GM23338 (cell line): ENCODE results near the gene CRIP3. TPM values are rescaled to one million over a fixed set of nuclear protein-coding genes. Genes with fewer than 3 reads are reported as not detected.

Experiments
- ATAC-seq: fragments of 200-7000 bp; cut with Tn5 transposase; 3 replicates; pipeline ENCODE4 v1.9.1; 2020
- DNase-seq: peaks from one replicate; pipeline ENCODE4 v3.0.0-alpha.2; 2015; ENCODE audit warnings: low spot score
- H2AFZ ChIP-seq: fragments of 200-600 bp; sonication (generic); 2 replicates; pipeline ENCODE4 v1.8.0; 2016; ENCODE audit warnings: antibody characterized with exemption, mild to moderate bottlenecking, moderate library complexity
- H3F3A ChIP-seq: fragments of 200-600 bp; sonication (generic); replicated peaks from 2 replicates; pipeline ENCODE4 v1.8.0; 2017; ENCODE audit warnings: antibody characterized with exemption, mixed run types, low read depth
- H3K27ac ChIP-seq: fragments of 200-600 bp; sonication (generic); 2 replicates; pipeline ENCODE4 v1.6.1; 2016; ENCODE audit warnings: low read depth
- H3K27me3 ChIP-seq: fragments of 200-600 bp; sonication (generic); 2 replicates; pipeline ENCODE4 v1.8.0; 2016; ENCODE audit warnings: mild to moderate bottlenecking, mixed run types, moderate library complexity; ENCODE audit not compliant: insufficient read depth
- H3K36me3 ChIP-seq: fragments of 200-600 bp; sonication (generic); 2 replicates; pipeline ENCODE4 v1.8.0; 2016; ENCODE audit warnings: mild to moderate bottlenecking; ENCODE audit not compliant: insufficient read depth
- H3K4me1 ChIP-seq: fragments of 200-600 bp; sonication (generic); 2 replicates; pipeline ENCODE4 v1.8.0; 2016; ENCODE audit warnings: mild to moderate bottlenecking, moderate library complexity; ENCODE audit not compliant: insufficient read depth
- H3K4me2 ChIP-seq: fragments of 200-600 bp; sonication (generic); 2 replicates; pipeline ENCODE4 v1.7.1; 2017; ENCODE audit warnings: mixed run types
- H3K4me3 ChIP-seq: fragments of 200-600 bp; sonication (generic); 2 replicates; pipeline ENCODE4 v1.6.1; 2016; ENCODE audit warnings: mixed run types
- H3K79me2 ChIP-seq: fragments of 200-600 bp; sonication (generic); replicated peaks from 2 replicates; pipeline ENCODE4 v1.8.0; 2017; ENCODE audit warnings: mild to moderate bottlenecking; ENCODE audit not compliant: insufficient read depth
- H3K9me2 ChIP-seq: fragments of 200-600 bp; sonication (generic); 2 replicates; pipeline ENCODE4 v1.8.0; 2017; ENCODE audit not compliant: insufficient read depth
- H4K20me1 ChIP-seq: fragments of 200-600 bp; sonication (generic); replicated peaks from 2 replicates; pipeline ENCODE4 v1.8.0; 2017; ENCODE audit warnings: mild to moderate bottlenecking; ENCODE audit not compliant: insufficient read depth
- H3K27ac Mint-ChIP-seq: 2 replicates; pipeline ENCODE4 v1.8.0; 2020; ENCODE audit warnings: inconsistent platforms, mild to moderate bottlenecking, moderate library complexity, mixed read lengths
- H3K27me3 Mint-ChIP-seq: 3 replicates; pipeline ENCODE4 v1.8.0; 2022; ENCODE audit warnings: low read depth, mild to moderate bottlenecking, moderate library complexity, mixed read lengths, inconsistent platforms; ENCODE audit not compliant: insufficient read depth, poor library complexity
- H3K36me3 Mint-ChIP-seq: 3 replicates; pipeline ENCODE4 v1.8.0; 2021; ENCODE audit warnings: low read depth, mild to moderate bottlenecking, inconsistent platforms, moderate library complexity, mixed read lengths
- H3K4me1 Mint-ChIP-seq: 3 replicates; pipeline ENCODE4 v1.8.0; 2020; ENCODE audit warnings: mild to moderate bottlenecking, inconsistent platforms, mixed read lengths
- H3K4me3 Mint-ChIP-seq: 3 replicates; pipeline ENCODE4 v1.8.0; 2021; ENCODE audit warnings: moderate library complexity, mild to moderate bottlenecking, inconsistent platforms, mixed read lengths
- H3K9me3 Mint-ChIP-seq: 3 replicates; pipeline ENCODE4 v1.8.0; 2020; ENCODE audit warnings: moderate library complexity, mild to moderate bottlenecking, inconsistent platforms, mixed read lengths
- CREB1 ChIP-seq: fragments of 250-450 bp; sonication (Bioruptor Pico); IDR thresholded peaks from 2 replicates; pipeline ENCODE4 v1.5.0; 2020; ENCODE audit warnings: low read depth, mild to moderate bottlenecking, moderate library complexity
- EZH2 ChIP-seq: fragments of 200-600 bp; sonication (generic); IDR thresholded peaks from one replicate; pipeline ENCODE4 v1.8.0; 2017; ENCODE audit warnings: antibody characterized with exemption, mild to moderate bottlenecking, low read depth; ENCODE audit not compliant: unreplicated experiment
- EZH2phosphoT487 ChIP-seq: fragments of 200-600 bp; sonication (generic); IDR thresholded peaks from one replicate; pipeline ENCODE4 v1.8.1; 2018; ENCODE audit warnings: antibody characterized with exemption; ENCODE audit not compliant: unreplicated experiment
- JUNB ChIP-seq: IDR thresholded peaks from one replicate; pipeline ENCODE4 v1.6.1; 2016; ENCODE audit warnings: antibody characterized with exemption; ENCODE audit not compliant: unreplicated experiment
- NANOG ChIP-seq: IDR thresholded peaks from 2 replicates; pipeline ENCODE4 v1.6.1; 2016; ENCODE audit warnings: antibody characterized with exemption, borderline replicate concordance
- POLR2AphosphoS5 ChIP-seq: IDR thresholded peaks from 2 replicates; pipeline ENCODE4 v1.6.1; 2016; ENCODE audit warnings: antibody characterized with exemption, low read depth
- STAT1 ChIP-seq: IDR thresholded peaks from one replicate; pipeline ENCODE4 v1.6.1; 2016; ENCODE audit warnings: antibody characterized with exemption; ENCODE audit not compliant: unreplicated experiment
- ZNF114 ChIP-seq: fragments of 250-450 bp; sonication (Bioruptor Pico); IDR thresholded peaks from 2 replicates; pipeline ENCODE4 v1.5.0; 2020; ENCODE audit warnings: mild to moderate bottlenecking, moderate library complexity
- ZNF331 ChIP-seq: fragments of 250-450 bp; sonication (Bioruptor Pico); IDR thresholded peaks from 2 replicates; pipeline ENCODE4 v1.5.0; 2020; ENCODE audit warnings: low read depth, mild to moderate bottlenecking, moderate library complexity
- polyA plus RNA-seq: library from polyadenylated mRNA; unstranded; fragments of >200 nt; fragmentation: Nextera tagmentation; extraction: Ambion mirVana; gene quantifications from 2 replicates; pipeline ENCODE4 v1.2.1, GENCODE V29; 2016
- total RNA-seq: library from RNA; depleted of rRNA; stranded (reverse); fragments of >200 nt; shearing (Covaris generic); gene quantifications from 2 replicates; pipeline ENCODE4 v1.2.3, GENCODE V29; 2014
- TF ChIP-seq, protein P1 (sequence below): IDR thresholded peaks from one replicate; pipeline ENCODE4 v1.6.1; 2018; ENCODE audit warnings: antibody characterized with exemption; ENCODE audit not compliant: unreplicated experiment
- TF ChIP-seq, protein P2 (sequence below): fragments of 250-450 bp; sonication (Bioruptor Pico); IDR thresholded peaks from 2 replicates; pipeline ENCODE4 v1.5.0; 2020; ENCODE audit warnings: mild to moderate bottlenecking, moderate library complexity
- TF ChIP-seq, protein P3 (sequence below), 2 experiments: fragments of 200-600 bp in 1 of 2; sonication (generic) in 1 of 2; conservative IDR thresholded peaks; 2 replicates each; pipeline versions ENCODE4 v1.5.1 to v1.6.1; 2016 to 2017; ENCODE audit warnings: antibody characterized with exemption in 2 of 2, low read depth in 2 of 2, mild to moderate bottlenecking in 2 of 2, moderate library complexity in 1 of 2
- TF ChIP-seq, protein P4 (sequence below): IDR thresholded peaks from 2 replicates; pipeline ENCODE4 v1.6.1; 2016; ENCODE audit warnings: antibody characterized with exemption

CRIP3 gene
- total and polyA plus RNA-seq, 2 experiments from 2014 or later: 22.0 to 36.0 TPM

DNA sequence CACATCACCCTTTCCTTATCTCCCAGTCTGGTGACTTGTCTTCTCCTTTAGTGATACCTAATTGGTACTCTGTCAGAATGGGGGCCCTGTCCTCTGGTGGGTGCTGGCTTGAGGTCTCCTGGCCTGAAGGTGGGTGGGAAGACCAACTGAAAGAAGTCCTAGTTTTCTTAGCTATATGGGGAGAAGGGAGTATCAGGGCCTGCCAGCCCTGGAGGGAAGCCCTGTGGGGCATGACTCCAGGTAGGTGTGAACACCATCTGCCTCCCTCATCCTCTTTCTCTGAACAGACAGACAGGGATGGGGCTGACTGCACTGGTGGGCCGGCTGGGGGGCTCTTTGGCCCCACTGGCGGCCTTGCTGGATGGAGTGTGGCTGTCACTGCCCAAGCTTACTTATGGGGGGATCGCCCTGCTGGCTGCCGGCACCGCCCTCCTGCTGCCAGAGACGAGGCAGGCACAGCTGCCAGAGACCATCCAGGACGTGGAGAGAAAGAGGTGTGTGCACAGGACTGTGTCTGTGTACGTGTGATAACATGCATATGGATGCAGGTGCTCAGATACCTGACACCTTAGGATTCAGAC is 4.8 kb downstream of the CRIP3 start:
- no peak for DNase-seq

More for the DNA sequence above, 4.8 kb downstream of the CRIP3 start:
- Mint-ChIP-seq H3K27ac (no peak overlapping the region), H3K4me1 (peaks cover 21% of the 10 kb centered on the region), H3K9me3 (no peaks in the 10 kb centered on the region), H3K4me3 (no peak overlapping the region), H3K27me3 (peaks cover 6% of the 10 kb centered on the region), H3K36me3 (peaks cover 11% of the 10 kb centered on the region; the same call in 1 of the 3 replicates)
- Histone ChIP-seq H3K79me2 (no peaks in the 10 kb centered on the region), H3K9me2 (no peaks in the 10 kb centered on the region), H3K27ac (no peak overlapping the region), H2AFZ (no peak overlapping the region), H3K4me3 (no peak overlapping the region), H3K4me2 (no peak overlapping the region), H3K4me1 (peaks cover 16% of the 10 kb centered on the region; the same call in 1 of the 2 replicates), H3K36me3 (no peaks in the 10 kb centered on the region), H3F3A (no peaks in the 10 kb centered on the region), H3K27me3 (no peaks in the 10 kb centered on the region), H4K20me1 (no peaks in the 10 kb centered on the region)
- TF ChIP-seq, protein P1, sequence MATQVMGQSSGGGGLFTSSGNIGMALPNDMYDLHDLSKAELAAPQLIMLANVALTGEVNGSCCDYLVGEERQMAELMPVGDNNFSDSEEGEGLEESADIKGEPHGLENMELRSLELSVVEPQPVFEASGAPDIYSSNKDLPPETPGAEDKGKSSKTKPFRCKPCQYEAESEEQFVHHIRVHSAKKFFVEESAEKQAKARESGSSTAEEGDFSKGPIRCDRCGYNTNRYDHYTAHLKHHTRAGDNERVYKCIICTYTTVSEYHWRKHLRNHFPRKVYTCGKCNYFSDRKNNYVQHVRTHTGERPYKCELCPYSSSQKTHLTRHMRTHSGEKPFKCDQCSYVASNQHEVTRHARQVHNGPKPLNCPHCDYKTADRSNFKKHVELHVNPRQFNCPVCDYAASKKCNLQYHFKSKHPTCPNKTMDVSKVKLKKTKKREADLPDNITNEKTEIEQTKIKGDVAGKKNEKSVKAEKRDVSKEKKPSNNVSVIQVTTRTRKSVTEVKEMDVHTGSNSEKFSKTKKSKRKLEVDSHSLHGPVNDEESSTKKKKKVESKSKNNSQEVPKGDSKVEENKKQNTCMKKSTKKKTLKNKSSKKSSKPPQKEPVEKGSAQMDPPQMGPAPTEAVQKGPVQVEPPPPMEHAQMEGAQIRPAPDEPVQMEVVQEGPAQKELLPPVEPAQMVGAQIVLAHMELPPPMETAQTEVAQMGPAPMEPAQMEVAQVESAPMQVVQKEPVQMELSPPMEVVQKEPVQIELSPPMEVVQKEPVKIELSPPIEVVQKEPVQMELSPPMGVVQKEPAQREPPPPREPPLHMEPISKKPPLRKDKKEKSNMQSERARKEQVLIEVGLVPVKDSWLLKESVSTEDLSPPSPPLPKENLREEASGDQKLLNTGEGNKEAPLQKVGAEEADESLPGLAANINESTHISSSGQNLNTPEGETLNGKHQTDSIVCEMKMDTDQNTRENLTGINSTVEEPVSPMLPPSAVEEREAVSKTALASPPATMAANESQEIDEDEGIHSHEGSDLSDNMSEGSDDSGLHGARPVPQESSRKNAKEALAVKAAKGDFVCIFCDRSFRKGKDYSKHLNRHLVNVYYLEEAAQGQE: no peak
- TF ChIP-seq, protein P2, sequence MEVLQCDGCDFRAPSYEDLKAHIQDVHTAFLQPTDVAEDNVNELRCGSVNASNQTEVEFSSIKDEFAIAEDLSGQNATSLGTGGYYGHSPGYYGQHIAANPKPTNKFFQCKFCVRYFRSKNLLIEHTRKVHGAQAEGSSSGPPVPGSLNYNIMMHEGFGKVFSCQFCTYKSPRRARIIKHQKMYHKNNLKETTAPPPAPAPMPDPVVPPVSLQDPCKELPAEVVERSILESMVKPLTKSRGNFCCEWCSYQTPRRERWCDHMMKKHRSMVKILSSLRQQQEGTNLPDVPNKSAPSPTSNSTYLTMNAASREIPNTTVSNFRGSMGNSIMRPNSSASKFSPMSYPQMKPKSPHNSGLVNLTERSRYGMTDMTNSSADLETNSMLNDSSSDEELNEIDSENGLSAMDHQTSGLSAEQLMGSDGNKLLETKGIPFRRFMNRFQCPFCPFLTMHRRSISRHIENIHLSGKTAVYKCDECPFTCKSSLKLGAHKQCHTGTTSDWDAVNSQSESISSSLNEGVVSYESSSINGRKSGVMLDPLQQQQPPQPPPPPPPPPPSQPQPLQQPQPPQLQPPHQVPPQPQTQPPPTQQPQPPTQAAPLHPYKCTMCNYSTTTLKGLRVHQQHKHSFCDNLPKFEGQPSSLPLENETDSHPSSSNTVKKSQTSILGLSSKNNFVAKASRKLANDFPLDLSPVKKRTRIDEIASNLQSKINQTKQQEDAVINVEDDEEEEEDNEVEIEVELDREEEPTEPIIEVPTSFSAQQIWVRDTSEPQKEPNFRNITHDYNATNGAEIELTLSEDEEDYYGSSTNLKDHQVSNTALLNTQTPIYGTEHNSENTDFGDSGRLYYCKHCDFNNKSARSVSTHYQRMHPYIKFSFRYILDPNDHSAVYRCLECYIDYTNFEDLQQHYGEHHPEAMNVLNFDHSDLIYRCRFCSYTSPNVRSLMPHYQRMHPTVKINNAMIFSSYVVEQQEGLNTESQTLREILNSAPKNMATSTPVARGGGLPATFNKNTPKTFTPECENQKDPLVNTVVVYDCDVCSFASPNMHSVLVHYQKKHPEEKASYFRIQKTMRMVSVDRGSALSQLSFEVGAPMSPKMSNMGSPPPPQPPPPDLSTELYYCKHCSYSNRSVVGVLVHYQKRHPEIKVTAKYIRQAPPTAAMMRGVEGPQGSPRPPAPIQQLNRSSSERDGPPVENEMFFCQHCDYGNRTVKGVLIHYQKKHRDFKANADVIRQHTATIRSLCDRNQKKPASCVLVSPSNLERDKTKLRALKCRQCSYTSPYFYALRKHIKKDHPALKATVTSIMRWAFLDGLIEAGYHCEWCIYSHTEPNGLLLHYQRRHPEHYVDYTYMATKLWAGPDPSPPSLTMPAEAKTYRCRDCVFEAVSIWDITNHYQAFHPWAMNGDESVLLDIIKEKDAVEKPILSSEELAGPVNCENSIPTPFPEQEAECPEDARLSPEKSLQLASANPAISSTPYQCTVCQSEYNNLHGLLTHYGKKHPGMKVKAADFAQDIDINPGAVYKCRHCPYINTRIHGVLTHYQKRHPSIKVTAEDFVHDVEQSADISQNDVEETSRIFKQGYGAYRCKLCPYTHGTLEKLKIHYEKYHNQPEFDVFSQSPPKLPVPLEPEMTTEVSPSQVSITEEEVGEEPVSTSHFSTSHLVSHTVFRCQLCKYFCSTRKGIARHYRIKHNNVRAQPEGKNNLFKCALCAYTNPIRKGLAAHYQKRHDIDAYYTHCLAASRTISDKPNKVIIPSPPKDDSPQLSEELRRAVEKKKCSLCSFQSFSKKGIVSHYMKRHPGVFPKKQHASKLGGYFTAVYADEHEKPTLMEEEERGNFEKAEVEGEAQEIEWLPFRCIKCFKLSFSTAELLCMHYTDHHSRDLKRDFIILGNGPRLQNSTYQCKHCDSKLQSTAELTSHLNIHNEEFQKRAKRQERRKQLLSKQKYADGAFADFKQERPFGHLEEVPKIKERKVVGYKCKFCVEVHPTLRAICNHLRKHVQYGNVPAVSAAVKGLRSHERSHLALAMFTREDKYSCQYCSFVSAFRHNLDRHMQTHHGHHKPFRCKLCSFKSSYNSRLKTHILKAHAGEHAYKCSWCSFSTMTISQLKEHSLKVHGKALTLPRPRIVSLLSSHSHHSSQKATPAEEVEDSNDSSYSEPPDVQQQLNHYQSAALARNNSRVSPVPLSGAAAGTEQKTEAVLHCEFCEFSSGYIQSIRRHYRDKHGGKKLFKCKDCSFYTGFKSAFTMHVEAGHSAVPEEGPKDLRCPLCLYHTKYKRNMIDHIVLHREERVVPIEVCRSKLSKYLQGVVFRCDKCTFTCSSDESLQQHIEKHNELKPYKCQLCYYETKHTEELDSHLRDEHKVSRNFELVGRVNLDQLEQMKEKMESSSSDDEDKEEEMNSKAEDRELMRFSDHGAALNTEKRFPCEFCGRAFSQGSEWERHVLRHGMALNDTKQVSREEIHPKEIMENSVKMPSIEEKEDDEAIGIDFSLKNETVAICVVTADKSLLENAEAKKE: no peak
- TF ChIP-seq, protein P3, sequence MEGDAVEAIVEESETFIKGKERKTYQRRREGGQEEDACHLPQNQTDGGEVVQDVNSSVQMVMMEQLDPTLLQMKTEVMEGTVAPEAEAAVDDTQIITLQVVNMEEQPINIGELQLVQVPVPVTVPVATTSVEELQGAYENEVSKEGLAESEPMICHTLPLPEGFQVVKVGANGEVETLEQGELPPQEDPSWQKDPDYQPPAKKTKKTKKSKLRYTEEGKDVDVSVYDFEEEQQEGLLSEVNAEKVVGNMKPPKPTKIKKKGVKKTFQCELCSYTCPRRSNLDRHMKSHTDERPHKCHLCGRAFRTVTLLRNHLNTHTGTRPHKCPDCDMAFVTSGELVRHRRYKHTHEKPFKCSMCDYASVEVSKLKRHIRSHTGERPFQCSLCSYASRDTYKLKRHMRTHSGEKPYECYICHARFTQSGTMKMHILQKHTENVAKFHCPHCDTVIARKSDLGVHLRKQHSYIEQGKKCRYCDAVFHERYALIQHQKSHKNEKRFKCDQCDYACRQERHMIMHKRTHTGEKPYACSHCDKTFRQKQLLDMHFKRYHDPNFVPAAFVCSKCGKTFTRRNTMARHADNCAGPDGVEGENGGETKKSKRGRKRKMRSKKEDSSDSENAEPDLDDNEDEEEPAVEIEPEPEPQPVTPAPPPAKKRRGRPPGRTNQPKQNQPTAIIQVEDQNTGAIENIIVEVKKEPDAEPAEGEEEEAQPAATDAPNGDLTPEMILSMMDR (conservative IDR thresholded peaks at IDR 0.05; ENCODE audit: low read depth in 2 of 2): no peak
- TF ChIP-seq EZH2 (no peak), ZNF114 (CRISPR knock-in tag) (no peak), NANOG (no peak), POLR2AphosphoS5 (no peak), ZNF331 (no peak), EZH2phosphoT487 (no peak), STAT1 (no peak), CREB1 (CRISPR knock-in tag) (no peak), JUNB (no peak)
- TF ChIP-seq, protein P4, sequence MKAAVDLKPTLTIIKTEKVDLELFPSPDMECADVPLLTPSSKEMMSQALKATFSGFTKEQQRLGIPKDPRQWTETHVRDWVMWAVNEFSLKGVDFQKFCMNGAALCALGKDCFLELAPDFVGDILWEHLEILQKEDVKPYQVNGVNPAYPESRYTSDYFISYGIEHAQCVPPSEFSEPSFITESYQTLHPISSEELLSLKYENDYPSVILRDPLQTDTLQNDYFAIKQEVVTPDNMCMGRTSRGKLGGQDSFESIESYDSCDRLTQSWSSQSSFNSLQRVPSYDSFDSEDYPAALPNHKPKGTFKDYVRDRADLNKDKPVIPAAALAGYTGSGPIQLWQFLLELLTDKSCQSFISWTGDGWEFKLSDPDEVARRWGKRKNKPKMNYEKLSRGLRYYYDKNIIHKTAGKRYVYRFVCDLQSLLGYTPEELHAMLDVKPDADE: no peak
- no peak for ATAC-seq
